Right atrium auricular region (tissue), 2 donors: ENCODE measurements around the gene HPCAL1. TPM values are rescaled to one million over a fixed set of nuclear protein-coding genes. Genes with fewer than 3 reads are reported as not detected.

Experiments
- DNase-seq: peaks from one replicate; pipeline ENCODE4 v3.0.0-alpha.2; 2019; ENCODE audit warnings: low spot score
- H3K27ac ChIP-seq, 2 donors: fragments of 200-600 bp; sonication (generic); 1 replicate in 1 of 2; 2 replicates in 1 of 2; pipeline ENCODE4 v1.5.1; 2016 to 2019
- H3K27me3 ChIP-seq, 2 donors: fragments of 200-600 bp; sonication (generic); one replicate each; pipeline versions ENCODE4 v1.5.1 to v1.6.0; 2017 to 2019
- H3K36me3 ChIP-seq: fragments of 200-600 bp; sonication (generic); one replicate; pipeline ENCODE4 v1.5.1; 2016
- H3K4me1 ChIP-seq, 2 donors: fragments of 200-600 bp; sonication (generic); one replicate each; pipeline versions ENCODE4 v1.5.1 to v1.6.0; 2017 to 2019
- H3K4me3 ChIP-seq, 2 donors: fragments of 200-600 bp; sonication (generic); 1 replicate in 1 of 2; 2 replicates in 1 of 2; pipeline ENCODE4 v1.5.1; 2017 to 2019; ENCODE audit warnings: mild to moderate bottlenecking in 1 of 2, moderate library complexity in 1 of 2
- H3K9me3 ChIP-seq, 2 donors: fragments of 200-600 bp; sonication (generic); one replicate each; pipeline ENCODE4 v1.5.1; 2019
- total RNA-seq, 2 donors: library from RNA; depleted of rRNA; stranded (reverse); fragments of >200 nt; gene quantifications; one replicate each; pipeline ENCODE4 v1.1.0, GENCODE V29; 2016
- TF ChIP-seq, protein P1 (sequence below), 2 donors: fragments of 200-600 bp; sonication (generic); IDR thresholded peaks; one replicate each; pipeline ENCODE4 v1.5.1; 2019; ENCODE audit warnings: antibody characterized with exemption in 2 of 2

The HPCAL1 gene
- total RNA-seq, 2 donors from 2014 or later, result 28.7 to 35.5 TPM

DNA sequence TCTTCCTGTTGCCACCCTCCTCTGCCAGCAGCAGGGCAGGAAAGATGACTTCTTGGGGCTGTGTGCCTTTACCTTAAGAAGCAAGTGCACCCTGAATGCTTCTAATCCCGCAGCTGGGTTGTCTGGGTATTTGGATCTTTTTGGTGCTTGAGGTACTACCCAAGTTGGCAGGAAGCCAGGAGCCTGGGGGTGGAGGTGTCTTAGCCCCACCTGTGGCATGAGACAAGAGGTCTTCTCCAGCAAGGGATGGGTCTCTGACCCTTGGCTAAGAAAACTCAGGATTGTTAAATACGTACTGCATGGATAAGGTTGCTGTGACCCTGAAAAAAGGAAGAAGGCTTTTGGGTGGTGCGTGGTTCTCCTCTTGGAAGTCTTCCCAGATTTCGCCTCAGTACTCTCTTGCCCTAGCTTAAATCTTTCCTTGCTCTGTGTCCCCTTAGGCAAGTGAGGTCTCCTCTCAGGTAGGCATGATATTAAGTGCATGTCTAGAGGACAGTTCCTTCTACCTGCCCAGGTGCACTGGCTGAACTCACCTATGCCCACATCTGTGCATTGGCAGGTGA is 4.3 kb downstream of the HPCAL1 start:
- Histone ChIP-seq H3K27me3 (no peaks in the 10 kb centered on the region), H3K36me3 (no peaks in the 10 kb centered on the region), H3K27ac (no peak overlapping the region), H3K4me1 (peaks cover 0 to 42% of the 10 kb centered on the region in 2 donors), H3K4me3 (no peak overlapping the region), H3K9me3 (no peaks in the 10 kb centered on the region)
- TF ChIP-seq, protein P1, sequence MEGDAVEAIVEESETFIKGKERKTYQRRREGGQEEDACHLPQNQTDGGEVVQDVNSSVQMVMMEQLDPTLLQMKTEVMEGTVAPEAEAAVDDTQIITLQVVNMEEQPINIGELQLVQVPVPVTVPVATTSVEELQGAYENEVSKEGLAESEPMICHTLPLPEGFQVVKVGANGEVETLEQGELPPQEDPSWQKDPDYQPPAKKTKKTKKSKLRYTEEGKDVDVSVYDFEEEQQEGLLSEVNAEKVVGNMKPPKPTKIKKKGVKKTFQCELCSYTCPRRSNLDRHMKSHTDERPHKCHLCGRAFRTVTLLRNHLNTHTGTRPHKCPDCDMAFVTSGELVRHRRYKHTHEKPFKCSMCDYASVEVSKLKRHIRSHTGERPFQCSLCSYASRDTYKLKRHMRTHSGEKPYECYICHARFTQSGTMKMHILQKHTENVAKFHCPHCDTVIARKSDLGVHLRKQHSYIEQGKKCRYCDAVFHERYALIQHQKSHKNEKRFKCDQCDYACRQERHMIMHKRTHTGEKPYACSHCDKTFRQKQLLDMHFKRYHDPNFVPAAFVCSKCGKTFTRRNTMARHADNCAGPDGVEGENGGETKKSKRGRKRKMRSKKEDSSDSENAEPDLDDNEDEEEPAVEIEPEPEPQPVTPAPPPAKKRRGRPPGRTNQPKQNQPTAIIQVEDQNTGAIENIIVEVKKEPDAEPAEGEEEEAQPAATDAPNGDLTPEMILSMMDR (IDR thresholded peaks at IDR 0.05), result no peak
- DNase-seq, result no peak

DNA sequence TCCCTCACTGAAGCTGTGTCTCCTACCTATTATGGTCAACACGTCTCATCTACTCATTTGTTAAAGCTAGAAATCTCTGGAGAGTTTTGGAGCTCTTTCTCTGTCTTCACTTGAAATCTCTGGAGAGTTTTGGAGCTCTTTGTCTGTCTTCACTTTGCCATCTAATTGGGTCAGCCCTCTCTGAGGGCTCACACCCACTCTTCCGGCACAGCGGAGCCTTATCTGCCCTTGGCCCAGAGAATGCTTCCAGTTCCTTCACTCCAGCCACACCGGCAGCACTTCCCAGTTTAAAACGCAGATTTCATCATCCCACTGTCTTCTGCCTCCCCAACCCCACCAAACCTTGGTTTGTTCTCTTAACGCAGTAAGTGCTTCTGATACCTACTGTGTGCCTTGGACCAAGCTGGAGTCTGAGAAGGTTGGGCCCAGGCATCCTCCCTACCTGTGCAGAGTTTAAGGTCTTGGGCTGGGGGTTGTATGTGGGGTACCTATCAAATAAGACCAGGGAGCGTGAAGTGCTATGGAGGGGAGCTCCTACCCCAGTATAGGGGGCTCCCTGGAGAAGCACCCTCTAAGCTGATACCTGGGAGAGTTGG is 5.0 kb downstream of the HPCAL1 start:
- TF ChIP-seq, protein P1 (IDR thresholded peaks at IDR 0.05), result no peak
- Histone ChIP-seq H3K9me3 (no peaks in the 10 kb centered on the region), H3K4me3 (no peak overlapping the region), H3K27me3 (no peaks in the 10 kb centered on the region), H3K27ac (no peak overlapping the region), H3K4me1 (peaks cover 0 to 38% of the 10 kb centered on the region in 2 donors), H3K36me3 (no peaks in the 10 kb centered on the region)
- no peak for DNase-seq

- H3K36me3 ChIP-seq, result no peaks in the 10 kb centered on the region
- H3K9me3 ChIP-seq, result no peaks in the 10 kb centered on the region
- TF ChIP-seq, protein P1 (IDR thresholded peaks at IDR 0.05), result no peak
- H3K4me1 ChIP-seq, result peaks cover 0 to 31% of the 10 kb centered on the region in 2 donors
- no peak overlapping the region for H3K27ac ChIP-seq
- no peaks in the 10 kb centered on the region for H3K27me3 ChIP-seq
- H3K4me3 ChIP-seq, result no peak overlapping the region
- no peak for DNase-seq
Measured at GRCh38 chr2:10308866-10309265, 6.2 kb downstream of the HPCAL1 start.

- Histone ChIP-seq H3K9me3 (no peaks in the 10 kb centered on the region), H3K4me1 (peaks cover 0 to 26% of the 10 kb centered on the region in 2 donors), H3K27me3 (no peaks in the 10 kb centered on the region), H3K36me3 (no peaks in the 10 kb centered on the region), H3K4me3 (no peak overlapping the region), H3K27ac (no peak overlapping the region)
- no peak for DNase-seq
- TF ChIP-seq, protein P1 (IDR thresholded peaks at IDR 0.05), result no peak
Measured at GRCh38 chr2:10309286-10309685, 6.6 kb downstream of the HPCAL1 start.

GRCh38 chr2:10310309-10310888 is 7.7 kb downstream of the HPCAL1 start:
- no peak overlapping the region for H3K27ac ChIP-seq
- TF ChIP-seq, protein P1 (IDR thresholded peaks at IDR 0.05), result no peak
- no peak for DNase-seq
- H3K4me1 ChIP-seq, result peaks cover 0 to 16% of the 10 kb centered on the region in 2 donors
- no peak overlapping the region for H3K4me3 ChIP-seq
- H3K9me3 ChIP-seq, result no peaks in the 10 kb centered on the region
- H3K27me3 ChIP-seq, result no peaks in the 10 kb centered on the region
- H3K36me3 ChIP-seq, result no peaks in the 10 kb centered on the region
